Measurements from ENCODE around the gene ZNF555.

The ZNF555 gene

DNA sequence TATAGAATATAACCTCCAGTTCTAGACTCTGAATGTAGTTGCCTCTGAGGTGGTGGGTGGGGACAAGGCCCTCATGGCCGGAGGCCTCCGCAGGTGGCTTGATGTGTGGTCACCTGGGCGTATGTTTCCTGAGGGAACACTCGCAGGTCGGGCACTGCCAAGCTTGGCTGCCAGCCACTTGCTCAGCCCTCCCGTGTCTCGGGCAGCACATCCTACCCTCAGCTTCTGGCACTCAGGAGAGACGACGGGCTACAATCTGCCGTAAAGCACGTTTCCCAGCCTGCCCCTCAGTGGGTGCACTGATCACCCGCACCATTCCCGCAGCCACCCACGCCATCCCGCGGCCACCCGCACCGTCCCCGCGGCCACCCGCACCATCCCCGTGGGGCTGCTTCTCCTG lies 40.8 kb upstream of the ZNF555 start:
- Histone ChIP-seq H3K4me3 (ENCODE audit: low read length) (no peak overlapping the region), H3K4me1 (ENCODE audit: control insufficient read depth, insufficient read depth, low read length) (no peaks in the 10 kb centered on the region), H3K36me3 (ENCODE audit: control insufficient read depth, insufficient read depth, low read length) (no peaks in the 10 kb centered on the region), H3K27me3 (ENCODE audit: control insufficient read depth, insufficient read depth, low read length) (no peaks in the 10 kb centered on the region), H3K9me3 (ENCODE audit: control insufficient read depth, low read length) (no peaks in the 10 kb centered on the region), H3K9ac (ENCODE audit: low read length) (no peak overlapping the region)

DNA sequence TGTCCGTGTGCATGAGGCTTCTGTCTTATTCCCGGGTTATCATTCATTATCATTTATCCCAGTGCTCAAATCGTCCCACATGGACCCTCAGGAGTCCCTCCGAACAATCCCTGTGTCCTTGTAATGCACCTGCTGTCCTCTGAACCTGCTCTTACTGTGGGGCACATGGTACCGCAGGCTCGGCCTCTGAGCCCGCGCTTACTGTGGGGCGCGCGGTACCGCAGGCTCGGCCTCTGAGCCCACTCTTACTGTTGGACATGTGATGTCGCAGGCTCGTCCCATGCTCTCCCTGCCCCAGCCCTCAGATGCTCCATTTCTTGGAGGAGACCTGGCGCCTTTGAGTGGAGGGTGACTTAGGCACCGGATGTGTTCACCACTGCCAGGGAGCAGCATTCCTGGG lies 38.4 kb upstream of the ZNF555 start:
- no peak overlapping the region for H3K4me3 ChIP-seq (ENCODE audit: low read length)
- no peaks in the 10 kb centered on the region for H3K9me3 ChIP-seq (ENCODE audit: control insufficient read depth, low read length)
- H3K36me3 ChIP-seq (ENCODE audit: control insufficient read depth, insufficient read depth, low read length) = no peaks in the 10 kb centered on the region
- no peak overlapping the region for H3K9ac ChIP-seq (ENCODE audit: low read length)
- H3K27me3 ChIP-seq (ENCODE audit: control insufficient read depth, insufficient read depth, low read length) = no peaks in the 10 kb centered on the region
- no peaks in the 10 kb centered on the region for H3K4me1 ChIP-seq (ENCODE audit: control insufficient read depth, insufficient read depth, low read length)

DNA sequence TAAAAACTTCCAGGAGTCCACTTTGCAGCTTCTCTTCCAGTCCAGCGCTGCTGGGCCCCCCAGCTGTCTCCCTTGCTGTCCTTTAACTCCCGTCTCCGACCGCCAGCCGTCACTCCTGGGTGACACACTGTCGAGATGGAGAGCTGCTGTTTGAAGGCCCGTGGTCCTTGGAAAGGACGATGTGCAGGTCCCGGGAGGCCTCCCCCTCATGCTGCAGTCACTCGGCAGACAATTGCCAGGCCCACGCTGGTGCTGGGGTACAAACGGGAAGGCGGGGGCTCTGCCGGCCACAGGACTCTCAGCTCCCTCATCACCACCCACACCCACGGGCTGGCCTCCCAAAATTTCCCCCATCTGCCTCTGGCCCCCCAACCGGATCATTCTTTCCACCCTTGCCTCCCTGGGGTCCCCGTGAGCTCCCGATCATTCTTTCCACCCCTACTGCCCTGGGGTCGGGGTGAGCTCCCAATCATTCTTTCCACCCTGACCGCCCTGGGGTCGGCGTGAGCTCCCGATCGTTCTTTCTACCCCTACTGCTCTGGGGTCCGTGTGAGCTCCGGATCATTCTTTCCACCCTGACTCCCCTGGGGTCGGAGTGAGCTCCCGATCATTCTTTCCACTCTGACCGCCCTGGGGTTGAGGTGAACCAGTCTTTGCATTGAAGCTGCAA lies 37.7 kb upstream of the ZNF555 start:
- no peak overlapping the region for H3K9ac ChIP-seq (ENCODE audit: low read length)
- no peaks in the 10 kb centered on the region for H3K4me1 ChIP-seq (ENCODE audit: control insufficient read depth, insufficient read depth, low read length)
- H3K9me3 ChIP-seq (ENCODE audit: control insufficient read depth, low read length) = no peaks in the 10 kb centered on the region
- H3K4me3 ChIP-seq (ENCODE audit: low read length) = no peak overlapping the region
- no peaks in the 10 kb centered on the region for H3K36me3 ChIP-seq (ENCODE audit: control insufficient read depth, insufficient read depth, low read length)
- H3K27me3 ChIP-seq (ENCODE audit: control insufficient read depth, insufficient read depth, low read length) = no peaks in the 10 kb centered on the region

DNA sequence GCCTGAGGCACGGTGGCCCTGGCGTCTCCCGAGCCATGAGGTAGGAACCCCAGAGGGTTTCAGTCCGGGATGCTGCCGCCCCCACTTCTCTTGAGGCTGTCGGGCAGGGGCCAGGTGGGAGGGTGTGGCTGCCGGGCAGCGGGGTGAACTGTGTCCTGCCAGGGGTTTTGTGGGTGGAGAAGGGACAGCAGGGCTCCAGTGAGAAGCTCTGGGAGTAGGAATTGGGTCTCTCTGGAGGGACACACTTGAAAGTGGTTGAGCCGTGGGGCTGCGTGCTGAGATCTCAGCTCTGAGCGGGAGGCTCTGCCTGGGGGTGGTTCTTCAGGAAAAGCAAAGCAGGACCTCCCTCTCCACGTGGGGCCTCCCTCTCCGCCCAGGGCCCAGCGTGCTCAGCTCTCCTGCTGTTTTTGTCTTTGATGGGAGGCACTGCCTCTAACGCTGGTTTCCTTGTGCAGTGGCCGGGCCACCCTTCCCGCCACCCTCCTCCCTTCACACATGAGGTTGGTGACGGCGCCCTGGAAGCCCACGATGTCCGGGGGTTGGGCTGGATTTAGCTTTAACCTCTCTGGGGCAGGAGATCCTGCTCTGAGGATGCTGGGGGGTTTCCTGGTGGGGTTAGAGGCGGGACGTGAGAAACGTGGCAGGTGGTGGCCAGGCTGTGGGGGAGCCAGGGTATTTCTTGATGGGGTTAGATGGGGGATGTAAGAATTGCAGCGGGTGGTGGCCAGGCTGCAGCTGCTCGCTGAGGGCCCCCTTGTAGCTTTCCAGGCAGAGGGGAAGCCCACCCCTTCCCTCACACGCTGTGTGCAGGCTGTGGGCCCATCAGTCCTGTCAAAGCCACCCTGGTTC lies 36.9 kb upstream of the ZNF555 start:
- Histone ChIP-seq H3K4me3 (ENCODE audit: low read length) (no peak overlapping the region), H3K27me3 (ENCODE audit: control insufficient read depth, insufficient read depth, low read length) (no peaks in the 10 kb centered on the region), H3K4me1 (ENCODE audit: control insufficient read depth, insufficient read depth, low read length) (no peaks in the 10 kb centered on the region), H3K36me3 (ENCODE audit: control insufficient read depth, insufficient read depth, low read length) (no peaks in the 10 kb centered on the region), H3K9me3 (ENCODE audit: control insufficient read depth, low read length) (no peaks in the 10 kb centered on the region), H3K9ac (ENCODE audit: low read length) (no peak overlapping the region)

DNA sequence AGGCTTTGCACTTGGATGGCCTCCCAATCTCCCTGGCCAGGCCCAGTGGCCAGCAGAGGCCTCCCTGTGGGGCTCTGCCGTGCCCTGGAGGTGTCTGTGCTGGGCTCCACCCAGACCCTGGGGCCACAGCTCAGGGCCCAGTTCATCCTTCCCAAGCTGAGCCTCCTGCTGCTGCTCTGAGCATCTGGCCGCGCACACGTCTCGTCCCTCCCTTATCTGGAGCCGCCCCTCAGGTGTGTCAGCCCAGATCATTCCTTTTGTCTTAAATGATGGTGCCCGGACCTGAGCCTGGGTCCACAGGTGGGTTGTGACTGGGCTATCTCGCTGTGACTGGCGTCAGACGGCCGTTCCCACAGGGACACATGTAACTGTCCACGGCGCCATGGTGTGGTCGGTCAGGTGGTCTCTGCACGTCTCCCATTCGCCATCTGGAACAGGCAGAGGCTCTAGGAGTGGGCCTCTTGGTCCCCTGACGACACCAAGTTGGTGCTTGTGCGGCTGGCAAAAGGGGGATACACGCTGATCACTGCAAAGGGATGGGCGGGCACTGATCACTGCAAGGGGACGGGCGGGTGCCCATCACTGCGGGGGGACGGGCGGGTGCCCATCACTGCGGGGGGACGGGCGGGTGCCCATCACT lies 35.9 kb upstream of the ZNF555 start:
- Histone ChIP-seq H3K9ac (ENCODE audit: low read length) (no peak overlapping the region), H3K9me3 (ENCODE audit: control insufficient read depth, low read length) (no peaks in the 10 kb centered on the region), H3K36me3 (ENCODE audit: control insufficient read depth, insufficient read depth, low read length) (no peaks in the 10 kb centered on the region), H3K4me3 (ENCODE audit: low read length) (no peak overlapping the region), H3K4me1 (ENCODE audit: control insufficient read depth, insufficient read depth, low read length) (no peaks in the 10 kb centered on the region), H3K27me3 (ENCODE audit: control insufficient read depth, insufficient read depth, low read length) (no peaks in the 10 kb centered on the region)

DNA sequence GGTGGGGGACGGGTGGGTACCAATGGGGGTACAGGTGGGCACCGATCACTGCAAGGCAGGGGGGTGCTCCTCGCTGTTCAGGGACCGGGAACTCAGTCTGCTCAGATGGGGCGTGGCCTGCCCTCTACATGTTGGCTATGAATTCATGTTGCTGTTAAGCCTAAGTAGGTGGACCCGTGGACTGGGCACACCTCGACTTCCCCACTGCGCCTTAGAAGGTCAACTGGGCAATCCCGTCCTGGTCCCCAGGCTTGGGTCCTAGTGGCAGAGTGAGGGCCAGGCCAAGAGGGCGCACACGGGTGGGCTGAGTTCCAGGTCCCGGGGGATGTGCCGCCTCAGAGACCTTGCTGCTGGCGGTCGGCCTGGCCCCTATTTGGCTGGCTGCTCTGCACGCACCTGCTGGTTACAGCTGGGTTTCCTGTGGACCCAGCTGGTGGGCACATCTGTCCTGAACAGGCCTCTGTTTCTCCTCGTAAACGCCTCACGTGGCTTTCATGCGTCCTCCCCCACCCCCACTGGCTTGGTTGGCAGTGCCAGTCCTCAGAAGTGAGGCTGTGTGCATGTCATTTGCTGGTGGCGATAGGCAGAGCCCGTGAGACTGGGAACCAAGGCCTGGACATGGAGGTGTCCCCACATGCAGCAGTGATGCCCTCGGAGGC lies 35.2 kb upstream of the ZNF555 start:
- no peaks in the 10 kb centered on the region for H3K9me3 ChIP-seq (ENCODE audit: control insufficient read depth, low read length)
- no peak overlapping the region for H3K9ac ChIP-seq (ENCODE audit: low read length)
- no peaks in the 10 kb centered on the region for H3K4me1 ChIP-seq (ENCODE audit: control insufficient read depth, insufficient read depth, low read length)
- no peaks in the 10 kb centered on the region for H3K36me3 ChIP-seq (ENCODE audit: control insufficient read depth, insufficient read depth, low read length)
- no peak overlapping the region for H3K4me3 ChIP-seq (ENCODE audit: low read length)
- no peaks in the 10 kb centered on the region for H3K27me3 ChIP-seq (ENCODE audit: control insufficient read depth, insufficient read depth, low read length)

DNA sequence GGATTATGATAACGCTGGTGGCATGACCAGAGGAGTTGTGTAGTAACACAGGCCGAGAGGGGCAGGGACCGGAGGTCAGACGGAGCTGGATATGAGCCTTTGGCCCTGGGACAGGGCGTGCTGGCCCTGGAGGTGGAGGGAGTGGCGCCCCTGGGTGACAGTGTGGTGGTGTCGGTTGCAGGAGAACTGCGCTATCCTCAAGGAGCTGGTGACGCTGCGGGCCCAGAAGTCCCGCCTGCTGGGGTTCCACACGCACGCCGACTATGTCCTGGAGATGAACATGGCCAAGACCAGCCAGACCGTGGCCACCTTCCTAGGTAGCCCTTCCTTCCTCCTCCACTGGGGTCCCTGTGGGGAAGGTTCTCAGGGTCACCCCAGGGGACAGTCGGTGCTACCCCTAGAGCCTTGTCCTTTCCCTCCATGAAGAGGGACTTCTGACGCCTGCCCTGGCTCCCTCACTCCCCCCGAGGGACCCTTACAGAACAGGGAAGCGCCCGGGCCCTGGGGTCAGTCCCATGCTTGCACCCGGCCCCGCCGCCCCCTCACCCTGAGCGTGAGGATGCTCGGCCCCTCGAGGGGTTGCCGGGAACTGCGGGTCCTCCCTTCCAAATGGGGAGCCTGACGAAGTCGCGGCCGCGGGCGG lies 34.4 kb upstream of the ZNF555 start:
- Histone ChIP-seq H3K36me3 (ENCODE audit: control insufficient read depth, insufficient read depth, low read length) (no peaks in the 10 kb centered on the region), H3K27me3 (ENCODE audit: control insufficient read depth, insufficient read depth, low read length) (no peaks in the 10 kb centered on the region), H3K4me3 (ENCODE audit: low read length) (no peak overlapping the region), H3K9ac (ENCODE audit: low read length) (no peak overlapping the region), H3K4me1 (ENCODE audit: control insufficient read depth, insufficient read depth, low read length) (no peaks in the 10 kb centered on the region), H3K9me3 (ENCODE audit: control insufficient read depth, low read length) (no peaks in the 10 kb centered on the region)

DNA sequence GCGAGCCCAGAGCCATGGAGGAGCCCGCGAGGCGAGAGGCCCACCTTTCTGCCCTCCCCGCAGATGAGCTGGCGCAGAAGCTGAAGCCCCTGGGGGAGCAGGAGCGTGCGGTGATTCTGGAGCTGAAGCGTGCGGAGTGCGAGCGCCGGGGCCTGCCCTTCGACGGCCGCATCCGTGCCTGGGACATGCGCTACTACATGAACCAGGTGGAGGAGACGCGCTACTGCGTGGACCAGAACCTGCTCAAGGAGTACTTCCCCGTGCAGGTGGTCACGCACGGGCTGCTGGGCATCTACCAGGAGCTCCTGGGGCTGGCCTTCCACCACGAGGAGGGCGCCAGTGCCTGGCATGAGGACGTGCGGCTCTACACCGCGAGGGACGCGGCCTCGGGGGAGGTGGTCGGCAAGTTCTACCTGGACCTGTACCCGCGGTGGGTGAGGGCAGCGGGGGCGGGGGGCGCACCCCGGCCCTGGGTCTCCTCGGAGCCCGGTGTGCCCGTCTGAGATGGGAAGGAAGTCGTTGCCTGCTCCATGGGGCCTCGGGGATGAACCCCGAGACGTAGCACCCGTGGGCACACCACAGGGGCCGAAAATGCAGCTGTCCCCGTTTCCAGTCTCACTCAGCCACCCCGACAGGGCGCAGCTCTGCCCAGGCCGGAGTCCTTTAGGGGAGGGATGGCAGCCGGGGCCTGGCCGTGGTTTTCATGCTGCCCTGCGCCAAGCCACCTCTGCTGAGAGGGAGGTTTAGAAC lies 33.7 kb upstream of the ZNF555 start:
- Histone ChIP-seq H3K4me1 (ENCODE audit: control insufficient read depth, insufficient read depth, low read length) (no peaks in the 10 kb centered on the region), H3K9me3 (ENCODE audit: control insufficient read depth, low read length) (no peaks in the 10 kb centered on the region), H3K4me3 (ENCODE audit: low read length) (no peak overlapping the region), H3K9ac (ENCODE audit: low read length) (no peak overlapping the region), H3K36me3 (ENCODE audit: control insufficient read depth, insufficient read depth, low read length) (no peaks in the 10 kb centered on the region), H3K27me3 (ENCODE audit: control insufficient read depth, insufficient read depth, low read length) (no peaks in the 10 kb centered on the region)

DNA sequence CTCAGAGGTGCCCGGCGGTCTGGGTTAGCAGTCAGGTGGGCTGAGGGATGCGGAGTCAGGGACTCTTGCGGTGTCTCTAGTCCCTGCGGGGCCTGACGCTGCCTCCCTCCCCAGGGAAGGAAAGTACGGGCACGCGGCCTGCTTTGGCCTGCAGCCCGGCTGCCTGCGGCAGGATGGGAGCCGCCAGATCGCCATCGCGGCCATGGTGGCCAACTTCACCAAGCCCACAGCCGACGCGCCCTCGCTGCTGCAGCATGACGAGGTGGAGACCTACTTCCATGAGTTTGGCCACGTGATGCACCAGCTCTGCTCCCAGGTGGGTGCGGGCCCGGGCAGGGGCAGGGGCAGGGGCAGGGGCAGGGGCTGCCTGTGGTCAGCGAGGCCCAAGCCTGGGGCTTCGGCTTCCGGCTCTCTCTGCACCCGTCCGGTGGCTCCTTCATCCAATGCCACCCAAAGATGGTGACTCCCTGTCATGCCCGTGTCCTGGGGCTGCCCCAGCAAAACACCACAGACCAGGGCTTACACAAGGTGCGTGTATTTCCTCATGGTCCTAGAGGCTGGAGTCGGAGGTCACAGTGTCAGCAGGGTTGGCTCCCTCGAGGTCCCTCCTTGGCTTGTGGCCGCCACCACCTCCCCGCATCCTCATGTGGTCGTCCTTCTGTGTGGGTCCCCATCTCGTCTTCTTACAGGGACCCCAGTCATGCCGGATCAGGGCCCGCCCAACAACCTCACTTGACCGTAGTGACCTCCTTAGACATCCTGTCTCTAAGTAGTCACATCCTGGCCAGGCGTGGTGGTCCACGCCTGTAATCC lies 32.9 kb upstream of the ZNF555 start:
- Histone ChIP-seq H3K9ac (ENCODE audit: low read length) (no peak overlapping the region), H3K27me3 (ENCODE audit: control insufficient read depth, insufficient read depth, low read length) (no peaks in the 10 kb centered on the region), H3K36me3 (ENCODE audit: control insufficient read depth, insufficient read depth, low read length) (no peaks in the 10 kb centered on the region), H3K4me3 (ENCODE audit: low read length) (no peak overlapping the region), H3K9me3 (ENCODE audit: control insufficient read depth, low read length) (no peaks in the 10 kb centered on the region), H3K4me1 (ENCODE audit: control insufficient read depth, insufficient read depth, low read length) (no peaks in the 10 kb centered on the region)

DNA sequence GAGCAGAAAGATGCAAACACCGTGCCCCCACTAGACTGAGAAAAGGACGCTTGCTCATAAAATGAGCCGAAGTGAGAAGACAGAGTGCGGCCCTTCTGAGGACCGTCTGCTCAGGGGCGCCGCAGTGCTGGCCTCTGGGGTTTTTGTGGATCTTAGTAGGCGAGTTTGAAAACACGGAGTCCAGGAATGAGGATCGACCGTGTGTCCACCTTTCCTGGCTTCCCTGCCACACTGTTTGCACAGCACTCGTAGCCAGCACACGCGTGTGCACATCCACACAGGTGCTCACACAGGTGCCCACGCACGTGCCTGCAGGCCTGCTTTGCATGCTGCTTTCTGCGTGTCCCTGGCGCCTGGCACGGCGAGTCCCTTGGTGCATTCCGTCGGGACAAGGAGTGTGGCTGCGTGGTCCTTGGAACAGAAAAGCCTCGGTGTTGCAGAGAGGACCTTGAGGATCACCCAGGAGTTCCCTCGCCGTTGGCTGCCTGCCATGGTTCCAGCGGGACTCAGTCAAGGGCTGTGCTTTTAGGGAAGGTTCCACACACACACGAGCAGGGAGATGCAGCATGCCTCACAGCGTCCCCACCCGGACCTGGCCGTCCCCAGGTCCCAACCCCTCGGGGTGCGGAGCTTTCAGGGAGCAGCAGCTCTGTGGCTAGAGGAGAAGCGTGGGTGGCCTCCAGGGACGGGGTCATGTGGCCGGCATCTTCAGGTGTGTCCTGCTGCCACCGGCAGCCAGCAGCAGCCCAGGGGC lies 31.7 kb upstream of the ZNF555 start:
- Histone ChIP-seq H3K4me1 (ENCODE audit: control insufficient read depth, insufficient read depth, low read length) (no peaks in the 10 kb centered on the region), H3K4me3 (ENCODE audit: low read length) (no peak overlapping the region), H3K9ac (ENCODE audit: low read length) (no peak overlapping the region), H3K27me3 (ENCODE audit: control insufficient read depth, insufficient read depth, low read length) (no peaks in the 10 kb centered on the region), H3K9me3 (ENCODE audit: control insufficient read depth, low read length) (no peaks in the 10 kb centered on the region), H3K36me3 (ENCODE audit: control insufficient read depth, insufficient read depth, low read length) (no peaks in the 10 kb centered on the region)

Measured in mucosa of stomach (tissue), 1 donor.